ENCODE data around the gene PAF1. TPM values are rescaled to one million over a fixed set of nuclear protein-coding genes. Genes with fewer than 3 reads are reported as not detected.

PAF1 gene
- total and polyA plus RNA-seq, 2 of the 13 experiments (the other 11 are each of a cell fraction or from before 2014, with no cell fraction given), result 30.2 to 31.1 TPM

- TF ChIP-seq FOXP4 (CRISPR knock-in tag; IDR thresholded peaks at IDR 0.05) (peak; percentile 73; the same call in 1 of the 2 replicates), HCFC1 (IDR thresholded peaks at IDR 0.05; ENCODE audit: low read depth, low read length) (no peak), ZNF468 (CRISPR knock-in tag; IDR thresholded peaks at IDR 0.05) (no peak), ZZZ3 (CRISPR knock-in tag; IDR thresholded peaks at IDR 0.05; ENCODE audit: borderline replicate concordance) (no peak), RFX1 (IDR thresholded peaks at IDR 0.05) (no peak), ZFP41 (CRISPR knock-in tag; IDR thresholded peaks at IDR 0.05; ENCODE audit: borderline replicate concordance) (0 out of 2 replicates have a peak, but pooled peaks have one; percentile 23), TRIM22 (IDR thresholded peaks at IDR 0.05) (no peak), LBX2 (CRISPR knock-in tag; IDR thresholded peaks at IDR 0.05; ENCODE audit: borderline replicate concordance) (peak; percentile 64; the same call in 1 of the 2 replicates), TERF1 (CRISPR knock-in tag; IDR thresholded peaks at IDR 0.05) (no peak), ZNF687 (CRISPR knock-in tag; IDR thresholded peaks at IDR 0.05) (peak; percentile 100), GPBP1L1 (CRISPR knock-in tag; IDR thresholded peaks at IDR 0.05) (no peak), BRCA1 (CRISPR knock-in tag; IDR thresholded peaks at IDR 0.05) (no peak), JUN (CRISPR knock-in tag; IDR thresholded peaks at IDR 0.05) (0 out of 2 replicates have a peak, but pooled peaks have one; percentile 62), CENPT (CRISPR knock-in tag; IDR thresholded peaks at IDR 0.05; ENCODE audit: low read depth) (no peak; the same call in 1 of the 2 replicates), TEAD3 (CRISPR knock-in tag; optimal IDR thresholded peaks at IDR 0.05; ENCODE audit: borderline replicate concordance) (peak; percentile 44), ATF7 (IDR thresholded peaks at IDR 0.05) (no peak), ATF7 (CRISPR knock-in tag; IDR thresholded peaks at IDR 0.05) (no peak; the same call in 1 of the 2 replicates), DMAP1 (CRISPR knock-in tag; IDR thresholded peaks at IDR 0.05) (peak; percentile 82; the same call in 1 of the 2 replicates), PLRG1 (conservative IDR thresholded peaks at IDR 0.05) (no peak)
Measured at GRCh38 chr19:39401549-39402345, 10.8 kb upstream of the PAF1 start (continued).

Data from HepG2 (cell line).